DOHH2 (cell line): ENCODE data around the gene WNK1.

ENCODE experiments used
- H3F3A ChIP-seq: fragments of 200-600 bp; sonication (generic), shearing (Covaris generic); 2 replicates; pipeline ENCODE4 v1.6.0; 2016; ENCODE audit warnings: antibody characterized with exemption, mild to moderate bottlenecking; ENCODE audit not compliant: control insufficient read depth, insufficient read depth
- H3K27ac ChIP-seq: fragments of 200-600 bp; sonication (generic); 2 replicates; pipeline ENCODE4 v1.5.1; 2014; ENCODE audit warnings: low read depth, mild to moderate bottlenecking, low read length, moderate library complexity
- H3K27me3 ChIP-seq: fragments of 200-600 bp; sonication (generic); 2 replicates; pipeline ENCODE4 v1.6.1; 2014; ENCODE audit warnings: mild to moderate bottlenecking, low read length, mixed read lengths; ENCODE audit not compliant: control insufficient read depth
- H3K36me3 ChIP-seq: fragments of 200-600 bp; sonication (generic); 2 replicates; pipeline ENCODE4 v1.6.1; 2014; ENCODE audit warnings: mild to moderate bottlenecking, low read length, moderate library complexity, mixed read lengths; ENCODE audit not compliant: control insufficient read depth
- H3K4me1 ChIP-seq: fragments of 200-600 bp; sonication (generic); 2 replicates; pipeline ENCODE4 v1.6.1; 2014; ENCODE audit warnings: mild to moderate bottlenecking, low read length, mixed read lengths; ENCODE audit not compliant: control insufficient read depth
- H3K4me2 ChIP-seq: fragments of 200-600 bp; sonication (generic); 2 replicates; pipeline ENCODE4 v1.6.0; 2014; ENCODE audit warnings: mild to moderate bottlenecking, low read length, moderate library complexity
- H3K4me3 ChIP-seq: fragments of 200-600 bp; sonication (generic); 2 replicates; pipeline ENCODE4 v1.5.1; 2014; ENCODE audit warnings: mild to moderate bottlenecking, low read length, mixed read lengths
- H3K79me2 ChIP-seq: fragments of 200-600 bp; sonication (generic); 2 replicates; pipeline ENCODE4 v1.6.1; 2014; ENCODE audit warnings: mild to moderate bottlenecking, low read length, mixed read lengths; ENCODE audit not compliant: control insufficient read depth
- H3K9me2 ChIP-seq: fragments of 200-600 bp; sonication (generic); replicated peaks from 2 replicates; pipeline ENCODE4 v1.6.1; 2014; ENCODE audit warnings: mild to moderate bottlenecking, low read length, mixed read lengths; ENCODE audit not compliant: control insufficient read depth
- H3K9me3 ChIP-seq: fragments of 200-600 bp; sonication (generic); 2 replicates; pipeline ENCODE4 v1.6.1; 2014; ENCODE audit warnings: antibody characterized with exemption, low read length, mixed read lengths; ENCODE audit not compliant: control insufficient read depth, insufficient read depth
- H4K20me1 ChIP-seq: fragments of 200-600 bp; sonication (generic); 2 replicates; pipeline ENCODE4 v1.6.0; 2014; ENCODE audit warnings: low read depth, mild to moderate bottlenecking, antibody characterized with exemption, low read length, moderate library complexity; ENCODE audit not compliant: control insufficient read depth, insufficient read depth
- EZH2phosphoT487 ChIP-seq: fragments of 200-600 bp; sonication (generic); IDR thresholded peaks from 2 replicates; pipeline ENCODE4 v1.6.1; 2017; ENCODE audit warnings: borderline replicate concordance, mild to moderate bottlenecking, antibody characterized with exemption, low read length, moderate library complexity, mixed read lengths
- TF ChIP-seq, protein P1 (sequence below): fragments of 200-600 bp; sonication (generic); IDR thresholded peaks from one replicate; pipeline ENCODE4 v1.5.1; 2014; ENCODE audit warnings: antibody characterized with exemption, mild to moderate bottlenecking, low read depth, low read length; ENCODE audit not compliant: poor library complexity, severe bottlenecking

The WNK1 gene

DNA sequence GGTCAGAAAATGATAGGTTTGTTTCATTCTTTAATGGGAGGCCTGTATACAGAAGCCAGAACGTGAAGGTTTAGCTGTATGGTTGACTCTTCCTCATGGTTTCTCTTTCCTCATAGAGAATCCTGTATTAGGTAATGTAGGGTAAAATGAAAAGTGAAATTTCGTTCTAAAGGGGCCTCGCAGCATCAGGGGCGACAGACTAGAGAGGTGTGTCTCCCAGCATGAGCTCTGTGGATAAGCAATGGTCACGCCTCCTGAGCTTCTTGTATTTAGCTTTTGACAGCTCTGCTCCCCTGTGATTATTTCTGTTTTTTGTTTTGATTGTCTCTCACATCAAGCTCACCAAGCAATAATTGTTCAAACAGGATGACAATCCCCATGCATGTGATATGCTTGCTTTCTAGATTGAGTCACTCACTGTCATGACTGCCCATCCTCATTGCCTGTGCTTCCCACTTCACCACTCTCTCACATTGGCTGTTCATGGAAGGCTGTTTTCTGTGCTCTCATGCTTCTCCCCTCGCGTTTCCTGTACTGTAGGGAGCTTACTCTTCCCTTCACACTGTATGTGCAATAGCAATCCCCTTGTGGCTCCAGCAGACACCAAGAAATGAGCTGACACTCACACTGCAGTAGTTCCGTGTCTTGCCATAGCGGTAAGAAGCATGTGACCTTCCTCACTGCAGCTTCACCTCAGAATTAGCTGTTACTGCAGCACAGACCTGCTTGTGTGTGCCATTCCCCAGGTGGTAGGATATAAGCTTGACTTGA lies 153.1 kb downstream of the WNK1 start:
- Histone ChIP-seq H3K79me2 (no peaks in the 10 kb centered on the region), H3K27me3 (no peaks in the 10 kb centered on the region), H3K4me1 (peaks cover 6% of the 10 kb centered on the region; the same call in 1 of the 2 replicates), H3K4me3 (no peak overlapping the region), H3K9me3 (no peaks in the 10 kb centered on the region), H3K9me2 (no peaks in the 10 kb centered on the region), H3K36me3 (peaks cover 90% of the 10 kb centered on the region), H3F3A (peaks cover 7% of the 10 kb centered on the region; the same call in 1 of the 2 replicates), H3K27ac (no peak overlapping the region), H3K4me2 (no peak overlapping the region), H4K20me1 (no peaks in the 10 kb centered on the region; the same call in 1 of the 2 replicates)
- no peak for TF ChIP-seq EZH2phosphoT487
- TF ChIP-seq, protein P1, sequence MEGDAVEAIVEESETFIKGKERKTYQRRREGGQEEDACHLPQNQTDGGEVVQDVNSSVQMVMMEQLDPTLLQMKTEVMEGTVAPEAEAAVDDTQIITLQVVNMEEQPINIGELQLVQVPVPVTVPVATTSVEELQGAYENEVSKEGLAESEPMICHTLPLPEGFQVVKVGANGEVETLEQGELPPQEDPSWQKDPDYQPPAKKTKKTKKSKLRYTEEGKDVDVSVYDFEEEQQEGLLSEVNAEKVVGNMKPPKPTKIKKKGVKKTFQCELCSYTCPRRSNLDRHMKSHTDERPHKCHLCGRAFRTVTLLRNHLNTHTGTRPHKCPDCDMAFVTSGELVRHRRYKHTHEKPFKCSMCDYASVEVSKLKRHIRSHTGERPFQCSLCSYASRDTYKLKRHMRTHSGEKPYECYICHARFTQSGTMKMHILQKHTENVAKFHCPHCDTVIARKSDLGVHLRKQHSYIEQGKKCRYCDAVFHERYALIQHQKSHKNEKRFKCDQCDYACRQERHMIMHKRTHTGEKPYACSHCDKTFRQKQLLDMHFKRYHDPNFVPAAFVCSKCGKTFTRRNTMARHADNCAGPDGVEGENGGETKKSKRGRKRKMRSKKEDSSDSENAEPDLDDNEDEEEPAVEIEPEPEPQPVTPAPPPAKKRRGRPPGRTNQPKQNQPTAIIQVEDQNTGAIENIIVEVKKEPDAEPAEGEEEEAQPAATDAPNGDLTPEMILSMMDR = no peak

DNA sequence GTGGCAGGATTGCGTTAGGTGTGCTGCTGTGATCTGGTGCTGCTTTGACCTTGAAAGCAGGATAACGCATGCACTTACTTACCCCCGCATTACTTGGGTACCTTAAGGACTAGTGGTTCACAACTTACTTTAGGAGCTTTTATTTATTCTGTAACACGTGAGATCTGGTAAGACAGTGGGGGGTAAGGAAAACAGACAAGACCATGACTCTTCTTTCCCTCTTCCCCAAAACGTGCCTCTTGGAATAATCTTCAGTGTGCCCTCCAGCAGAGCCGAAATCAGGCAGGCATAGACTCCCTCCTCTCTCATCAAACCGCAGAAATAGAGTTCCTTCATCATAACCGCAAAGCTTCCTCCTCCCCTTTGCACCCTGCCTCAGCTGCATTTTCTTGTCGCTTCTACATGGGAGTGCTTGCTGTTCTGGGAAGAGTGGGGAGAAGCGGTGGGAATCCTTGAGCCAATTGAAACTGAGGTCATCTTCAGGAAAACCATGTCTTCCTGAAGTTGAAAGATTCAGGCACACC lies 153.7 kb downstream of the WNK1 start:
- H4K20me1 ChIP-seq = no peaks in the 10 kb centered on the region; the same call in 1 of the 2 replicates
- H3K4me3 ChIP-seq = no peak overlapping the region
- H3F3A ChIP-seq = peaks cover 11% of the 10 kb centered on the region
- no peak overlapping the region for H3K27ac ChIP-seq
- TF ChIP-seq, protein P1 = no peak
- no peak for TF ChIP-seq EZH2phosphoT487
- peaks cover 90% of the 10 kb centered on the region for H3K36me3 ChIP-seq
- H3K27me3 ChIP-seq = no peaks in the 10 kb centered on the region
- H3K9me3 ChIP-seq = no peaks in the 10 kb centered on the region
- no peaks in the 10 kb centered on the region for H3K79me2 ChIP-seq
- H3K9me2 ChIP-seq = no peaks in the 10 kb centered on the region
- H3K4me1 ChIP-seq = peaks cover 7% of the 10 kb centered on the region; the same call in 1 of the 2 replicates
- no peak overlapping the region for H3K4me2 ChIP-seq

DNA sequence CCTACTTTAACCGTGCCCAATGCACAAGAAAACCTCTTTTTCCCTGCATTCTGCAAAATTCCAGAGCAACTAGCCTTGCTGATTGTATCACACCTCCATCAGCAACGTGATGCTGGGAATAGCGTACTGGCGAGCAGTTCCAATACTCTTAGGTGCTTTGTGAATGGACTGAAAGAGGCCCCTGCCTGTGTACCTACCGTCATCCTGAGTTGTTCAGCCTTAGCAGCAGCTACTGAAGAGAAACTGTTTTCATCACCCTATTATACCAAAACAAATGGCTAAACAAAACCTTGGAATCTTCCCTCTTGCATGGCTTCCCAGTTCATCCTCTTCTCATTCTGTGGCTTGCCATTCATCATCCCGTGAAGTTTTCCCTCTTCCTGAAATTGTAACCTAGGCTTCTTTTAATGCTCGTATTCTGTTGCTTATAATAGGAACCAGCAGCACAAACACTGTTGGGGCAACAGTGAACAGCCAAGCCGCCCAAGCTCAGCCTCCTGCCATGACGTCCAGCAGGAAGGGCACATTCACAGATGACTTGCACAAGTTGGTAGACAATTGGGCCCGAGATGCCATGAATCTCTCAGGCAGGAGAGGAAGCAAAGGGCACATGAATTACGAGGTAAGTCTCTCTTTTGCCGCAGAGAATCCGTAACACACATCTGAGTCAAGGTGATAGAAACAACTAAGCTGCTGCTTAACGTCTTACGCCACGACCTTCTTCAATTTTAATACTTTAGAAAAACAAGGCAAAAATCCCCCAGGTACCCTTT lies 155.2 kb downstream of the WNK1 start:
- Histone ChIP-seq H3K9me3 (no peaks in the 10 kb centered on the region), H4K20me1 (no peaks in the 10 kb centered on the region; the same call in 1 of the 2 replicates), H3K4me3 (no peak overlapping the region), H3K27ac (no peak overlapping the region), H3K9me2 (no peaks in the 10 kb centered on the region), H3K27me3 (no peaks in the 10 kb centered on the region), H3K36me3 (peaks cover 89% of the 10 kb centered on the region), H3F3A (peaks cover 18% of the 10 kb centered on the region), H3K4me1 (peaks cover 7% of the 10 kb centered on the region; the same call in 1 of the 2 replicates), H3K79me2 (no peaks in the 10 kb centered on the region), H3K4me2 (no peak overlapping the region)
- TF ChIP-seq, protein P1 = no peak
- no peak for TF ChIP-seq EZH2phosphoT487
